NCI-H2196 (cell line): ENCODE results near the gene CMIP.
"Not testable (repeated sequence)": the region's sequence is repeated elsewhere in the genome, so short reads cannot be mapped to it uniquely, and the experiment has no call there.

ENCODE experiments used
- DNase-seq: peaks from one replicate; lab custom pipeline; 2025; ENCODE audit not compliant: unreplicated experiment; lab: John Stamatoyannopoulos, UW

The CMIP gene

DNA sequence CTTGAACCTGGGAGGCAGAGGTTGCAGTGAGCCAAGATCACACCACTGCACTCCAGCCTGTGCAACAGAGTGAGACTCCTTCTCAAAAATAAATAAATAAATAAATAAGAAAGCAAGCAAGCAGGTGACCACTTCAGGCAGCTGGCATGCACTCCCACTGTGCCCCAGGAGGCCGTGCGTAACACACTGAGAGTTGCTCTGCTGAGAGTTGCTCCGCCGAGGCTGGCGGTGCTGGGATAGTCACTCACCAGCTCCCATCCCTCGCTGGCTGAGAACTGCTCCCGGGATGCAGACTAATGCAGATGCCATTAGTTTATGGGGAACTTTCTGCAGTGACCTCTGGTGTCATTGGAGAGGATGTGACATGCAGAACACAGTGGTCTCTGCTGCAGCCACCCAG lies 228.8 kb downstream of the CMIP start:
- DNase-seq = no peak

- DNase-seq = no peak
Measured at GRCh38 chr16:81675662-81676061, 231.1 kb downstream of the CMIP start.

DNA sequence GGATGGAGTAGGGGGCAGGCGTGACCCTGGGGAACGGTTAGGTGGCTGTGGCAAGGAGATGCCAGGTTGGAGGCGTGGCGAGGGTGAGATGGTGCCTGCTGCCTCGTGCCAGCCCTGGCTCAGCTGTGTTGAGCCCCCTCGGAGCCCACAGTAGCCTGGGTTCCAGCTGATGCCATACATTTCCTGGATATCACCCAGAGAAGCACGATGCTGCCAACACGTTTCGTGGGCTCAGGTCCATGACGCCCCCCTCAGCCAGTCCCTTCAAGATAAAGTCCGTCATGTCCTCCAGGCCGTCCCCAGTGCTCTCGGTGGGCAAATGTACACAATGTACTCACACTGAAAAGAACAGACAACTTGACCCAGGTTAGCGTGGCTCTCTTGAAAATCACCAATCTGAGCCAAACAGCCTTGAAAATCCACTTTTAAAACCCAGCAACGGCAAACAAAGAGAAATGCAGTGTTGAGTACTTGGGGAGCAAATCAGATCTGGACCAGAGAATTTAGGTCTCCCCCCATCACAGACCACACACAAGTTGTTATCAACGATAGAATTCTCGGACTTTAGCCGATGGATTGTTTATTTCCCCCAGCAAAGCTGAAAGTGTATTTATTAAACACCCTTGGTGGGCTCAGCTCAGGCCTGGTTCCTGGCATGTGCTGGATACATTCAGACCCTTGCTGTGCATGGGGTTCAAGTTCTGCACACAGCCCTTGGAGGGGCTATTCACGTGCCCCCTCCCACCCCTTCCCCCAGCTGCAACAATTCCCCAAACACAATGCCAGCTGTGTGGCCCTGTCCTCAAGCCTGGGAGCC lies 231.7 kb downstream of the CMIP start:
- DNase-seq = no peak

- DNase-seq = no peak
Measured at GRCh38 chr16:81676883-81677737, 232.5 kb downstream of the CMIP start.

DNA sequence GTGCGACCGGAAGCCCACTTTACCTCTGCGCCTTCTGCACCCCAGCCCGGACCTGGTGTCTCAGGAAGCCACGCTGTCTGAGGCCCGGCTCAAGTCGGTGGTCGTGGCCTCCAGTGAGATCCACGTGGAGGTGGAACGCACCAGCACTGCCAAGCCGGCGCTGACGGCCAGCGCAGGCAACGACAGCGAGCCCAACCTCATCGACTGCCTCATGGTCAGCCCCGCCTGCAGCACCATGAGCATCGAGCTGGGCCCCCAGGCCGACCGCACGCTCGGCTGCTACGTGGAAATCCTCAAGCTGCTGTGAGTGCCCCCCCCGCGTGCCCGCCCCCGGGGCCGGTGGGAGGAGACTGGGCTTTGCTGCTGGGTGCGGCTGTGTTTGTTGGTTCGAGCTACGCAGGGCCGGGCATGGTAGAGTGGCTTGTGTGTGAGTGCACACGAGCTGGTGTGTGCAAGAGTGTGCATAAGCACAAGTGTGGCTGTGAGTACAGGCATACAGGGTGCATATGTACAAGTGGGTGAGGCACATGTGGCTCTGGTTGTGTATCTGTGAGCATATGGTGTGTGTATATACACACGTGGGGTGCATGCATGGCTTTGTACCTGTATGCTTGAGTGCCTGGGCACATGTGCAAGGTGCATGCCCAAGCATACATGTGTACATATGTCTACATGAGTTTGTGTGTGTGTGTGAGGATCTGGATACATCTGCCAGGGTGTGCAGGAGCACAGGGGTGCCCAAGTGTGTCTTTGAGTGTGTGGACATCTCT lies 233.9 kb downstream of the CMIP start:
- no peak for DNase-seq

DNA sequence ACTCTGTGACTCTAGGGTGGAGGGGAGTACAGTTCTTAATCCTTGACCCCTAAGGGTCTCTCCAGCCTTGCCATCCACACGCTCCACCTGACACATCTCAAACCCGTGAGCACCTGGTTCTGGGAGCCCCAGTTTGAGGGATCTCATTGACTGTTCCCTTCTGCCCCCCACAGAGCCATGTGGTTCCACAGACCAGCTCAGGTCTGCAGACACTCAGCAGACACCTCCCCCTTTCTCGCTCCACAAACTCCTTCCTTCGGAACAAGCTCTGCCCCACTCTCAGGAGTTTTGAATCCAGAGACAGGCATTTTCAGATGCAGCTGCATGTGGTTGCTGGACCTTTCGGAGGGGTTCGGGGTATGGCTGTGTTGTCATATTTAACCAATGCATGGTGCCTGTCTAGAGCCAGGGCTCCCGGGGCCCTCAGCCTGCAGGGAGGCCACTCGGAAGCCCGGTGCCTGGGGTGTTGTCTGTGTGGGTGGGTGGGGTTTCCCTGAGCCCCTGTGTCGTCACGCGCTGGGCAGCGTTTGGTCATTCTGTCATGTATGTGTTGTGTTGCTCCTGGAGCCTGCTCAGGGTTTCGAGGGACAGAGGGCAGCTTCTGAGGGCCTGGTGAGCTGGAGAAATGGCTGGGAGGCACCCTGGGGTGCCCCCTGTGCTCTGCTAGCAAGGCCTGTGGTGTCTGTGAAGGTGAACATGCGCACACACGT lies 235.3 kb downstream of the CMIP start:
- DNase-seq = no peak

DNA sequence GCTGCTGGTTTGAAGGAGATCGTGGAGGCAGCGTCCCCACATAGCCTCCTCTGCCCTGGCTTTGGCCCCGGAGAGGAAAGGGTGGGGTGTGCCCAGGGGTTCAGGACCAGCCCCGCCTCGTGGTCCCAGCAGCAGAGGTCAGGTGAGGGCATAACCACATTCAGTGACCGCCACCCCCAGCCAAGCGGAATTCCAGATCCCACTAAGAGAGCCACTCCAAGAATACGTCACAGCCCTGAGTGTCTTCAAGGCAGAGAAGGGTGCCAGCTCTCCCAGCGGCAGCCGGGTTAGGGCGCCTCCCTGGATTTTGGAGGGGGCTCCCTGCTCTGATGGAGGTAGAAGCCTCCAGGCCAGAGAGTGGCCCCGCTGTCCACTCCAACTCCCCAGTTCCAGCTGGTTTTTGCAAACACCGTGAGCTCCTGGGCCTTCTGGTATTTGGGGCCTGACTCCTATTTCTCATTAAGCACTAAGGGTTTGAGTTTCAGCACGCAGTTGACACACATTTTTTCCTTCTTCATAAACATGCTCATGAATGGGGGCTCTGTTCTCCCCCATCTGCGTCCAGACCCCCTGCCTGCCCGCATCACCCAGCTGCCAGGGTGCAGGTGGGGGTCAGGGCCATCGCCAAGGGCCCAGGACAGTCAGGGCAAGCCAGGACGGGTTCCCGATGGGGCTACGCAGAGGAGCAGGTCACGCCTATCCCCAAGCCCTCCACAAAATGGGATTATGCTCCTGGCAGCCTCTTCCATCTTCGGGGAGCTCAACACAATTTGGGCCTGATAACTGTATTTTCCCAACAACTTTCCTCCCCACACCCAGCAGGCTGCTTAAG lies 236.1 kb downstream of the CMIP start:
- DNase-seq = no peak

- no peak for DNase-seq
Measured at GRCh38 chr16:81681311-81681710, 236.7 kb downstream of the CMIP start.

- no peak for DNase-seq
Measured at GRCh38 chr16:81684242-81684837, 239.7 kb downstream of the CMIP start.

DNA sequence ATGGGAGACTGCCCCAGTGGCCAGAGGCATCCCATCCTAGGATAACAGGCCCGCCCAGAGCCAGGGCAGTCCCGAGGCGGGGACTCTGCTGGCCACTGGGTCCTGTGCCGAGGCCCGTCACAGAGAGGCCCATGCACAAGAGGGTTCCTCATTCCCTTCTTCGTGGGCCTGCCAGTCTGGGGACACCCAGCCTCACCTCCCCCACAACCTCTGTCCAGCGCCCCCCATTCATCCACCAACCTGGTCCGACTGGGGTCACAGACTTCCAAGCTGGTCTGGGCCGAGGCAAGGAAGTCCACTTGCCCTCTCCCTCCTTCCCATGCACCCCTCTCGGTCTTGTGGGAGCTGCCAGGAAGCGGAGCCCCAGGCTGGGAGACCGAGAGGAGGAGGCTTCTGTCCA lies 240.3 kb downstream of the CMIP start:
- no peak for DNase-seq

- DNase-seq = no peak
Measured at GRCh38 chr16:81686391-81687130, 242.0 kb downstream of the CMIP start.

- DNase-seq = no peak
Measured at GRCh38 chr16:81687131-81687456, 242.5 kb downstream of the CMIP start.

- DNase-seq = no peak
Measured at GRCh38 chr16:81688182-81688581, 243.6 kb downstream of the CMIP start.

GRCh38 chr16:81688839-81689238 lies 244.2 kb downstream of the CMIP start:
- not testable (repeated sequence) for DNase-seq

DNA sequence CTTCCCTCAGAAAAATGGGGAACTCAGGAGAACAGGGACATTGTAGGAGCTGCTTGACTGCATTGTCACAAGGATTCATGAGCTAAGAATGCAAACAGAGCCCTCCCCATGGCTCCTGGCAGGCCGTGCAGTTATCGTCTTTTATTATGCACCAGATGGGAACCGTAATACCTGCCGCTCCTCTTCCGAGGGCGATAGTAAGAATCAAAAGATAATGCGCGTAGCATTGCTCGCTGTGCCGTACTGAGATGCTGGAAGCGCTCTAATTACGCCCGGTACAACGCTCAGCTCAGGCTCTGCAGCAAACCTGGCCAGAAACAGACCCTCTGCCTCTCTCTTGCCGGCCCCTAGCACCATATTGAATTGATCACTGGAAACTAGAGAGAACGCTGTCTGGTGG lies 247.4 kb downstream of the CMIP start:
- DNase-seq = no peak

DNA sequence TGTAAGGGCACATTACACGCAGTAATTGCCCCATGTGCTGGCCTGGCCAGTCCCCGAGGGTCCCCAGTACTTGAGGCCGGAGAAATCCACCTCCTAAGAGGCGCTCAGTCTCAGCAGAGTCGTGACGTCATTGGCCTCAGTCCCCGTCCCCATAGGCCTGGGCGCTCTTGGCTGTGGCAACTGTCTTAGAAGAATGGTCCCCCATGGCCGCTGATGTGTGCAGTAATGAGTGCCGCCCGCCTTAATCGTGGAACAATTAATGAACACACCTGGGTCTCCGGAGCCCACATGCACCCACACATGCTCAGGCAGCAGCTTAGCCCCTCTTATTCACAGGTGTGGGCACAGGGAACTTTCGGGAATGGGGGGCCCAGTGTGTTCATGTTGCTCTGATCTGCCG lies 248.0 kb downstream of the CMIP start:
- DNase-seq = no peak

DNA sequence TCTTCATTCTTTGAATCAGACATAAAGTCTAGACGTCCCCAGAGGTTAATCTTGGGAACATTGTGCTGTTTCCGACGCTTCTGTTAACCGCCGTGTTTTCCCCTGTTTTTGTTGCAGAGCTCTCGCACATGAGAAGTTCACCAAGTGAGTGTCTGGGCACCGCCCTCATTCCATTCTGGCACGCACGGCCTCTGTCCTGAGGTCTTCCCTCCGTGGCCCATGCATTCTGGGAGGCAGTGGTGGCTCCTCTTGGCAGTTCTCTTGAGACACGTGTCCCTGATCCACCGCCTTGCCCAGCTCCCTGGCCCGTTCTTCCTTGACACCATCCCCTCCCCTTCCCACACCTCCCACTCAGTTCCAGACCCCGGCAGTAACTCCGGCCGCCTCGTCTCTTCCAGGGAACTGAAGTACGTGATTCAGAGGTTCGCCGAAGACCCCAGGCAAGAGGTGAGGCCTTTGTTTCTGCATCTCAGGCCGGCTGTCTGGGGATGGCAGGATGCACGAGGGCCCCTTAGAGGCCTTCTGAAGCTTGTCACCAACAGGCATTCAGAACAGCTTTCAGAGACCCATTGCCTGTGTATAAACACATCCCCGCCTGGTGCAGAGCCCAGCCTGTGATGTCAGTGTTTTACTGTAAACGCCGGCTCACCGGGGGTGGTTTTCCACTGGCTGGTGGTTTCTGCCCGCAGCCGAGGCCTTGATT lies 248.6 kb downstream of the CMIP start:
- DNase-seq = no peak

- DNase-seq = no peak
Measured at GRCh38 chr16:81693744-81694303, 249.2 kb downstream of the CMIP start.
